ENCODE measurements around the gene RXRA. TPM values are rescaled to one million over a fixed set of nuclear protein-coding genes. Genes with fewer than 3 reads are reported as not detected.
A peak's percentile ranks its signal among the peaks of the same experiment; 100 is the strongest.

Gene RXRA
- total and polyA plus RNA-seq, 2 of the 13 experiments (the other 11 are each of a cell fraction or from before 2014, with no cell fraction given), result 18.9 to 29.2 TPM

GRCh38 chr9:134333874-134334581 lies 7.8 kb downstream of the RXRA start (continued):
- TF ChIP-seq ZNF142 (CRISPR knock-in tag; IDR thresholded peaks at IDR 0.05) (no peak), ZNF772 (CRISPR knock-in tag; IDR thresholded peaks at IDR 0.05) (0 out of 2 replicates have a peak, but pooled peaks have one; percentile 2), MTA1 (CRISPR knock-in tag; IDR thresholded peaks at IDR 0.05; ENCODE audit: borderline replicate concordance) (0 out of 2 replicates have a peak, but pooled peaks have one; percentile 42), ZNF547 (CRISPR knock-in tag; IDR thresholded peaks at IDR 0.05) (0 out of 2 replicates have a peak, but pooled peaks have one; percentile 2), ZNF563 (CRISPR knock-in tag; IDR thresholded peaks at IDR 0.05) (0 out of 2 replicates have a peak, but pooled peaks have one; percentile 3), SP5 (CRISPR knock-in tag; IDR thresholded peaks at IDR 0.05; ENCODE audit: borderline replicate concordance, low read depth) (0 out of 2 replicates have a peak, but pooled peaks have one; percentile 5), POGZ (CRISPR knock-in tag; IDR thresholded peaks at IDR 0.05) (0 out of 2 replicates have a peak, but pooled peaks have one; percentile 10), ZZZ3 (CRISPR knock-in tag; IDR thresholded peaks at IDR 0.05; ENCODE audit: borderline replicate concordance) (no peak), NFE2L2 (IDR thresholded peaks at IDR 0.05; ENCODE audit: low read length) (no peak)
- TF ChIP-seq, protein P1, sequence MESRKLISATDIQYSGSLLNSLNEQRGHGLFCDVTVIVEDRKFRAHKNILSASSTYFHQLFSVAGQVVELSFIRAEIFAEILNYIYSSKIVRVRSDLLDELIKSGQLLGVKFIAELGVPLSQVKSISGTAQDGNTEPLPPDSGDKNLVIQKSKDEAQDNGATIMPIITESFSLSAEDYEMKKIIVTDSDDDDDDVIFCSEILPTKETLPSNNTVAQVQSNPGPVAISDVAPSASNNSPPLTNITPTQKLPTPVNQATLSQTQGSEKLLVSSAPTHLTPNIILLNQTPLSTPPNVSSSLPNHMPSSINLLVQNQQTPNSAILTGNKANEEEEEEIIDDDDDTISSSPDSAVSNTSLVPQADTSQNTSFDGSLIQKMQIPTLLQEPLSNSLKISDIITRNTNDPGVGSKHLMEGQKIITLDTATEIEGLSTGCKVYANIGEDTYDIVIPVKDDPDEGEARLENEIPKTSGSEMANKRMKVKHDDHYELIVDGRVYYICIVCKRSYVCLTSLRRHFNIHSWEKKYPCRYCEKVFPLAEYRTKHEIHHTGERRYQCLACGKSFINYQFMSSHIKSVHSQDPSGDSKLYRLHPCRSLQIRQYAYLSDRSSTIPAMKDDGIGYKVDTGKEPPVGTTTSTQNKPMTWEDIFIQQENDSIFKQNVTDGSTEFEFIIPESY (CRISPR knock-in tag; IDR thresholded peaks at IDR 0.05), result peak; percentile 87; the same call in 1 of the 2 replicates
- TF ChIP-seq, protein P2, sequence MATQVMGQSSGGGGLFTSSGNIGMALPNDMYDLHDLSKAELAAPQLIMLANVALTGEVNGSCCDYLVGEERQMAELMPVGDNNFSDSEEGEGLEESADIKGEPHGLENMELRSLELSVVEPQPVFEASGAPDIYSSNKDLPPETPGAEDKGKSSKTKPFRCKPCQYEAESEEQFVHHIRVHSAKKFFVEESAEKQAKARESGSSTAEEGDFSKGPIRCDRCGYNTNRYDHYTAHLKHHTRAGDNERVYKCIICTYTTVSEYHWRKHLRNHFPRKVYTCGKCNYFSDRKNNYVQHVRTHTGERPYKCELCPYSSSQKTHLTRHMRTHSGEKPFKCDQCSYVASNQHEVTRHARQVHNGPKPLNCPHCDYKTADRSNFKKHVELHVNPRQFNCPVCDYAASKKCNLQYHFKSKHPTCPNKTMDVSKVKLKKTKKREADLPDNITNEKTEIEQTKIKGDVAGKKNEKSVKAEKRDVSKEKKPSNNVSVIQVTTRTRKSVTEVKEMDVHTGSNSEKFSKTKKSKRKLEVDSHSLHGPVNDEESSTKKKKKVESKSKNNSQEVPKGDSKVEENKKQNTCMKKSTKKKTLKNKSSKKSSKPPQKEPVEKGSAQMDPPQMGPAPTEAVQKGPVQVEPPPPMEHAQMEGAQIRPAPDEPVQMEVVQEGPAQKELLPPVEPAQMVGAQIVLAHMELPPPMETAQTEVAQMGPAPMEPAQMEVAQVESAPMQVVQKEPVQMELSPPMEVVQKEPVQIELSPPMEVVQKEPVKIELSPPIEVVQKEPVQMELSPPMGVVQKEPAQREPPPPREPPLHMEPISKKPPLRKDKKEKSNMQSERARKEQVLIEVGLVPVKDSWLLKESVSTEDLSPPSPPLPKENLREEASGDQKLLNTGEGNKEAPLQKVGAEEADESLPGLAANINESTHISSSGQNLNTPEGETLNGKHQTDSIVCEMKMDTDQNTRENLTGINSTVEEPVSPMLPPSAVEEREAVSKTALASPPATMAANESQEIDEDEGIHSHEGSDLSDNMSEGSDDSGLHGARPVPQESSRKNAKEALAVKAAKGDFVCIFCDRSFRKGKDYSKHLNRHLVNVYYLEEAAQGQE (IDR thresholded peaks at IDR 0.05; ENCODE audit: borderline replicate concordance in 1 of 2, low read depth in 1 of 2, low read length in 2 of 2), result peak in 1 of 2 experiments; percentile 82; a peak in 2 of 4 replicates
